Measurements from ENCODE around the gene BBS9. TPM values are rescaled to one million over a fixed set of nuclear protein-coding genes. Genes with fewer than 3 reads are reported as not detected.
A peak's percentile ranks its signal among the peaks of the same experiment; 100 is the strongest.

The BBS9 gene
- total RNA-seq, 1 donor from 2014 or later, result 4.2 TPM

- DNase-seq (ENCODE audit: low read depth) (peak; percentile 66), FAIRE-seq (no peak)
- no peak overlapping the region for H3K4me3 ChIP-seq (ENCODE audit: low read depth, low read length)
- TF ChIP-seq, protein P1, sequence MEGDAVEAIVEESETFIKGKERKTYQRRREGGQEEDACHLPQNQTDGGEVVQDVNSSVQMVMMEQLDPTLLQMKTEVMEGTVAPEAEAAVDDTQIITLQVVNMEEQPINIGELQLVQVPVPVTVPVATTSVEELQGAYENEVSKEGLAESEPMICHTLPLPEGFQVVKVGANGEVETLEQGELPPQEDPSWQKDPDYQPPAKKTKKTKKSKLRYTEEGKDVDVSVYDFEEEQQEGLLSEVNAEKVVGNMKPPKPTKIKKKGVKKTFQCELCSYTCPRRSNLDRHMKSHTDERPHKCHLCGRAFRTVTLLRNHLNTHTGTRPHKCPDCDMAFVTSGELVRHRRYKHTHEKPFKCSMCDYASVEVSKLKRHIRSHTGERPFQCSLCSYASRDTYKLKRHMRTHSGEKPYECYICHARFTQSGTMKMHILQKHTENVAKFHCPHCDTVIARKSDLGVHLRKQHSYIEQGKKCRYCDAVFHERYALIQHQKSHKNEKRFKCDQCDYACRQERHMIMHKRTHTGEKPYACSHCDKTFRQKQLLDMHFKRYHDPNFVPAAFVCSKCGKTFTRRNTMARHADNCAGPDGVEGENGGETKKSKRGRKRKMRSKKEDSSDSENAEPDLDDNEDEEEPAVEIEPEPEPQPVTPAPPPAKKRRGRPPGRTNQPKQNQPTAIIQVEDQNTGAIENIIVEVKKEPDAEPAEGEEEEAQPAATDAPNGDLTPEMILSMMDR (IDR thresholded peaks at IDR 0.05; ENCODE audit: insufficient read depth, low read length, severe bottlenecking), result no peak
- no peaks in the 10 kb centered on the region for H3K36me3 ChIP-seq (ENCODE audit: control insufficient read depth, insufficient read depth, low read length)
- no peaks in the 10 kb centered on the region for H3K27me3 ChIP-seq (ENCODE audit: control insufficient read depth, insufficient read depth, low read length)
Observed at GRCh38 chr7:33597181-33597580, 467.8 kb downstream of the BBS9 start.

GRCh38 chr7:33601101-33601500, 471.7 kb downstream of the BBS9 start:
- Histone ChIP-seq H3K36me3 (ENCODE audit: control insufficient read depth, insufficient read depth, low read length) (no peaks in the 10 kb centered on the region), H3K4me3 (ENCODE audit: low read depth, low read length) (no peak overlapping the region), H3K27me3 (ENCODE audit: control insufficient read depth, insufficient read depth, low read length) (no peaks in the 10 kb centered on the region)
- TF ChIP-seq, protein P1 (IDR thresholded peaks at IDR 0.05; ENCODE audit: insufficient read depth, low read length, severe bottlenecking), result no peak
- DNase-seq (ENCODE audit: low read depth) (no peak), FAIRE-seq (no peak)

GRCh38 chr7:33601884-33602283, 472.5 kb downstream of the BBS9 start:
- Histone ChIP-seq H3K36me3 (ENCODE audit: control insufficient read depth, insufficient read depth, low read length) (no peaks in the 10 kb centered on the region), H3K4me3 (ENCODE audit: low read depth, low read length) (no peak overlapping the region), H3K27me3 (ENCODE audit: control insufficient read depth, insufficient read depth, low read length) (no peaks in the 10 kb centered on the region)
- DNase-seq (ENCODE audit: low read depth), result no peak
- no peak for FAIRE-seq
- TF ChIP-seq, protein P1 (IDR thresholded peaks at IDR 0.05; ENCODE audit: insufficient read depth, low read length, severe bottlenecking), result no peak

- Histone ChIP-seq H3K36me3 (ENCODE audit: control insufficient read depth, insufficient read depth, low read length) (no peaks in the 10 kb centered on the region), H3K27me3 (ENCODE audit: control insufficient read depth, insufficient read depth, low read length) (no peaks in the 10 kb centered on the region), H3K4me3 (ENCODE audit: low read depth, low read length) (no peak overlapping the region)
- no peak for FAIRE-seq
- TF ChIP-seq, protein P1 (IDR thresholded peaks at IDR 0.05; ENCODE audit: insufficient read depth, low read length, severe bottlenecking), result no peak
- peak; percentile 33 for DNase-seq (ENCODE audit: low read depth)
Observed at GRCh38 chr7:33604056-33604455, 474.7 kb downstream of the BBS9 start.

DNA sequence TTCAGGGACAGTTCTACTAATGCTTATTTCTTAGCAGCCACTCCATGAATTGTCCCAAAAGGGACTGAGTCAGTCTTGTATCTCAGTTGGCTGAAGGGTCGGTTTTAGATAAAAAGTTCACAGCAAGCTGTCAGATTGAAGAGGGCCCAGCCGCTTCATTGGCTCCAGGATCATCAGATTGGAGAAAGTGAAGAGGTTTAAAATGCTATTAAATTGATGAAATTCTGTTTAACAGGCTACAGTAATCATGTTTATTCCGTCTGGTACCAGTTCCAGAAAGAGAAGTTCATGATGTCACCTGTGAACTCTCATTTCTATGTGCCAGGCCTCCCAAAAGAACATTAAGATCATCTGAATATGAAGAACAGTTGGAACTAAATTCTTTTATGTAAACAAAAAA, 481.6 kb downstream of the BBS9 start:
- no peak for FAIRE-seq
- Histone ChIP-seq H3K27me3 (ENCODE audit: control insufficient read depth, insufficient read depth, low read length) (no peaks in the 10 kb centered on the region), H3K36me3 (ENCODE audit: control insufficient read depth, insufficient read depth, low read length) (no peaks in the 10 kb centered on the region), H3K4me3 (ENCODE audit: low read depth, low read length) (no peak overlapping the region)
- DNase-seq (ENCODE audit: low read depth), result no peak
- TF ChIP-seq, protein P1 (IDR thresholded peaks at IDR 0.05; ENCODE audit: insufficient read depth, low read length, severe bottlenecking), result no peak

GRCh38 chr7:33612442-33612841, 483.1 kb downstream of the BBS9 start:
- Histone ChIP-seq H3K27me3 (ENCODE audit: control insufficient read depth, insufficient read depth, low read length) (no peaks in the 10 kb centered on the region), H3K4me3 (ENCODE audit: low read depth, low read length) (no peak overlapping the region), H3K36me3 (ENCODE audit: control insufficient read depth, insufficient read depth, low read length) (no peaks in the 10 kb centered on the region)
- FAIRE-seq (peak; percentile 47), DNase-seq (ENCODE audit: low read depth) (no peak)
- TF ChIP-seq, protein P1 (IDR thresholded peaks at IDR 0.05; ENCODE audit: insufficient read depth, low read length, severe bottlenecking), result no peak

All from bronchial epithelial cell (primary cell).